AG04450 (cell line): ENCODE results near the gene SGTB. TPM values are rescaled to one million over a fixed set of nuclear protein-coding genes. Genes with fewer than 3 reads are reported as not detected.

Source experiments
- CTCF ChIA-PET: fragments of 300-600, 350-600 bp; formaldehyde crosslinking; extraction: SDS; loops from one replicate; lab custom pipeline; 2022; ENCODE audit warnings: antibody characterized with exemption, inconsistent platforms; lab: Charles Lee
- POLR2A ChIA-PET: fragments of 350-600 bp; formaldehyde crosslinking; extraction: SDS; loops from one replicate; lab custom pipeline; 2021; ENCODE audit warnings: antibody characterized with exemption, inconsistent platforms; lab: Yijun Ruan, JAX
- DNase-seq: peaks from one replicate; pipeline ENCODE4 v3.0.0-alpha.2; 2011; ENCODE audit warnings: low read depth, low spot score
- H3K27ac ChIP-seq: one replicate; pipeline ENCODE4 v1.5.1; 2012; ENCODE audit warnings: low read depth, low read length, control low read depth
- H3K27me3 ChIP-seq: one replicate; pipeline ENCODE4 v1.6.0; 2012; ENCODE audit warnings: low read length; ENCODE audit not compliant: control insufficient read depth, insufficient read depth
- H3K4me3 ChIP-seq: 2 replicates; pipeline ENCODE4 v1.5.1; 2011; ENCODE audit warnings: mild to moderate bottlenecking, low read depth, low read length, control low read depth
- H3K9me3 ChIP-seq: 2 replicates; pipeline ENCODE4 v1.5.1; 2012; ENCODE audit warnings: low read length; ENCODE audit not compliant: control insufficient read depth, insufficient read depth
- polyA minus RNA-seq: library from RNA; depleted of rRNA, polyadenylated mRNA; stranded (reverse); fragments of >200 nt; gene quantifications from 2 replicates; pipeline ENCODE4 v1.2.3, GENCODE V29; 2011; rRNA and poly(A)+ RNA removed
- polyA plus RNA-seq: library from polyadenylated mRNA; depleted of rRNA; stranded (reverse); fragments of >200 nt; gene quantifications from 2 replicates; pipeline ENCODE4 v1.2.3, GENCODE V29; 2011; rRNA removed
- TF ChIP-seq, protein P1 (sequence below): IDR thresholded peaks from 2 replicates; pipeline ENCODE4 v1.5.1; 2011; ENCODE audit warnings: low read depth, low read length, control low read depth, inconsistent platforms

Gene SGTB
- polyA plus RNA-seq (11.2 and 15.2 TPM in 2 replicates), polyA minus RNA-seq (4.7 and 13.1 TPM in 2 replicates)

- CTCF ChIA-PET: interaction anchor here (0.5 to 1.2 kb wide), 3 partner anchors 12 to 205 kb away, joined by 3 read pairs; partner anchors contain the start of gene ERBIN
Observed at GRCh38 chr5:65721720-65722574, at the start of gene SGTB, which contains the start of gene NLN. SGTB (minus strand) TSS chr5:65722109; CDS start chr5:65720807, 1,302 bp downstream. NLN (plus strand) TSS chr5:65722205; CDS start chr5:65722374, 169 bp downstream.

GRCh38 chr5:65771266-65771665, 49.4 kb upstream of the SGTB start:
- POLR2A ChIA-PET: interaction anchor here (0.6 kb wide), 1 partner anchor 90 kb away, joined by 5 read pairs; no protein-coding TSS in a partner anchor
- TF ChIP-seq, protein P1, sequence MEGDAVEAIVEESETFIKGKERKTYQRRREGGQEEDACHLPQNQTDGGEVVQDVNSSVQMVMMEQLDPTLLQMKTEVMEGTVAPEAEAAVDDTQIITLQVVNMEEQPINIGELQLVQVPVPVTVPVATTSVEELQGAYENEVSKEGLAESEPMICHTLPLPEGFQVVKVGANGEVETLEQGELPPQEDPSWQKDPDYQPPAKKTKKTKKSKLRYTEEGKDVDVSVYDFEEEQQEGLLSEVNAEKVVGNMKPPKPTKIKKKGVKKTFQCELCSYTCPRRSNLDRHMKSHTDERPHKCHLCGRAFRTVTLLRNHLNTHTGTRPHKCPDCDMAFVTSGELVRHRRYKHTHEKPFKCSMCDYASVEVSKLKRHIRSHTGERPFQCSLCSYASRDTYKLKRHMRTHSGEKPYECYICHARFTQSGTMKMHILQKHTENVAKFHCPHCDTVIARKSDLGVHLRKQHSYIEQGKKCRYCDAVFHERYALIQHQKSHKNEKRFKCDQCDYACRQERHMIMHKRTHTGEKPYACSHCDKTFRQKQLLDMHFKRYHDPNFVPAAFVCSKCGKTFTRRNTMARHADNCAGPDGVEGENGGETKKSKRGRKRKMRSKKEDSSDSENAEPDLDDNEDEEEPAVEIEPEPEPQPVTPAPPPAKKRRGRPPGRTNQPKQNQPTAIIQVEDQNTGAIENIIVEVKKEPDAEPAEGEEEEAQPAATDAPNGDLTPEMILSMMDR: no peak
- Histone ChIP-seq H3K4me3 (no peak overlapping the region), H3K9me3 (peaks cover 7% of the 10 kb centered on the region; the same call in 1 of the 2 replicates), H3K27me3 (no peaks in the 10 kb centered on the region), H3K27ac (no peak overlapping the region)
- CTCF ChIA-PET: no interaction called here
- DNase-seq: no peak

More at GRCh38 chr5:65721720-65722574, at the start of gene SGTB, which contains the start of gene NLN:
- TF ChIP-seq, protein P1: no peak
- Histone ChIP-seq H3K27me3 (no peaks in the 10 kb centered on the region), H3K27ac (peak within 1 kb of the TSS; percentile 69), H3K9me3 (no peaks in the 10 kb centered on the region; the same call in 1 of the 2 replicates), H3K4me3 (peak within 1 kb of the TSS; percentile 89)
- POLR2A ChIA-PET: interaction anchor here (0.5 to 1.2 kb wide), 7 partner anchors 21 to 242 kb away, joined by 3 to 4 read pairs (median 3); partner anchors contain the start of gene ERBIN
- no peak for DNase-seq

GRCh38 chr5:65769539-65769938, 47.6 kb upstream of the SGTB start:
- POLR2A ChIA-PET: interaction anchor here (0.5 kb wide), 1 partner anchor 160 kb away, joined by 6 read pairs; no protein-coding TSS in a partner anchor
- CTCF ChIA-PET: interaction anchor here (1.1 to 1.4 kb wide), 2 partner anchors 11 to 24 kb away, joined by 3 read pairs; no protein-coding TSS in a partner anchor
- DNase-seq: peak; percentile 80

DNA sequence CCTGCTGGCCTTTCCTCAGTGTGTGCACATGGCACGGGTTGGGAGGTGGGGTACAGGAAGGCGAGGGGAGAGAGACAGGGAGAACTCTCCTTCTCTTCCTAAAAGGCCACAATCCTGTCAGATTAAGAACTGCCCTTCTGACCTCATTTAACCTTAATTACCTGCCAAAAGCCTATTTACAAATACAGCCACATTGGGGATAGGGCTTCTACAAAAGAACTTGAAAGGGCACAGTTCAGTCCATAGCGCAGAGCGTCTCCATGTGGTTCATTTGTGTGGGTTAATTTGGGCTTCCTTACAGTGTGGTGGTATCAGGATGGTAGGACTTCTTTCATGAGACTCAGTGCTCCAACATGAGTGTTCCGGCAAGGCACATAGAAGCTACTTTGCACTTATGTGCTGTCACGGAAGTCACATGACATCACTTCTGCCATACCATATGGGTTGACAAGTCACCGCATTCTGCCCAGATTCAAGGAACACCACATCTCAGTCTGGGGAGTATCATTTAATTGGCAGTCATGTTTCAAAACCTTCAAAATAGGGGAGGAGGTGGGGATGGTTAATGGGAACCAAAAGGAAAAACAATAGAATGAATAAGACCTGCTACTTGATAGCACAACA, 46.9 kb upstream of the SGTB start:
- H3K4me3 ChIP-seq: no peak overlapping the region
- CTCF ChIA-PET: interaction anchor here (1.4 kb wide), 1 partner anchor 12 kb away, joined by 3 read pairs; no protein-coding TSS in a partner anchor
- H3K27me3 ChIP-seq: no peaks in the 10 kb centered on the region
- TF ChIP-seq, protein P1: no peak
- peak overlapping the region; percentile 63 for H3K27ac ChIP-seq
- no peak for DNase-seq
- POLR2A ChIA-PET: no interaction called here
- peaks cover 7% of the 10 kb centered on the region; the same call in 1 of the 2 replicates for H3K9me3 ChIP-seq

More at GRCh38 chr5:65769539-65769938, 47.6 kb upstream of the SGTB start:
- Histone ChIP-seq H3K27me3 (no peaks in the 10 kb centered on the region), H3K27ac (peak overlapping the region; percentile 42), H3K4me3 (no peak overlapping the region), H3K9me3 (peaks cover 7% of the 10 kb centered on the region; the same call in 1 of the 2 replicates)
- TF ChIP-seq, protein P1: no peak
